IPS-11a (cell line): ENCODE results near the gene SUMO3.
A peak's percentile ranks its signal among the peaks of the same experiment; 100 is the strongest.

Experiments
- H3K4me3 ChIP-seq: one replicate; pipeline ENCODE4 v1.5.1; 2013; ENCODE audit warnings: low read depth, low read length, control low read depth

The SUMO3 gene

GRCh38 chr21:44804762-44805161 lies 13.1 kb downstream of the SUMO3 start:
- H3K4me3 ChIP-seq = no peak overlapping the region

GRCh38 chr21:44803651-44804050 lies 14.2 kb downstream of the SUMO3 start:
- no peak overlapping the region for H3K4me3 ChIP-seq

GRCh38 chr21:44802396-44803153 lies 15.3 kb downstream of the SUMO3 start:
- H3K4me3 ChIP-seq = peak overlapping the region; percentile 66

GRCh38 chr21:44801468-44802395 lies 16.1 kb downstream of the SUMO3 start, which contains the start of gene UBE2G2:
Gene UBE2G2, minus strand, starts transcription at chr21:44801820. Its CDS starts 72 bp downstream, at chr21:44801748.
- H3K4me3 ChIP-seq = peak within 1 kb of the TSS; percentile 66

- H3K4me3 ChIP-seq = peak overlapping the region; percentile 66
Measured at GRCh38 chr21:44800971-44801467, 16.8 kb downstream of the SUMO3 start.

GRCh38 chr21:44800103-44800502 lies 17.8 kb downstream of the SUMO3 start:
- no peak overlapping the region for H3K4me3 ChIP-seq

GRCh38 chr21:44799646-44800045 lies 18.2 kb downstream of the SUMO3 start:
- no peak overlapping the region for H3K4me3 ChIP-seq

- H3K4me3 ChIP-seq = no peak overlapping the region
Measured at GRCh38 chr21:44797775-44798174, 20.1 kb downstream of the SUMO3 start.

GRCh38 chr21:44795342-44795741 lies 22.5 kb downstream of the SUMO3 start:
- no peak overlapping the region for H3K4me3 ChIP-seq

- H3K4me3 ChIP-seq = no peak overlapping the region
Measured at GRCh38 chr21:44793592-44794374, 24.1 kb downstream of the SUMO3 start.

GRCh38 chr21:44792702-44793591 lies 24.9 kb downstream of the SUMO3 start:
- H3K4me3 ChIP-seq = no peak overlapping the region

GRCh38 chr21:44791993-44792392 lies 25.9 kb downstream of the SUMO3 start:
- H3K4me3 ChIP-seq = no peak overlapping the region

- H3K4me3 ChIP-seq = no peak overlapping the region
Measured at GRCh38 chr21:44791246-44791645, 26.6 kb downstream of the SUMO3 start.

- no peak overlapping the region for H3K4me3 ChIP-seq
Measured at GRCh38 chr21:44790368-44790767, 27.5 kb downstream of the SUMO3 start.

- H3K4me3 ChIP-seq = no peak overlapping the region
Measured at GRCh38 chr21:44789880-44790279, 28.0 kb downstream of the SUMO3 start.

GRCh38 chr21:44785620-44786335 lies 32.1 kb downstream of the SUMO3 start:
- no peak overlapping the region for H3K4me3 ChIP-seq

GRCh38 chr21:44784810-44785209 lies 33.1 kb downstream of the SUMO3 start:
- no peak overlapping the region for H3K4me3 ChIP-seq

- no peak overlapping the region for H3K4me3 ChIP-seq
Measured at GRCh38 chr21:44783020-44783696, 34.7 kb downstream of the SUMO3 start.
